ENCODE data around the gene KCNH4. TPM values are rescaled to one million over a fixed set of nuclear protein-coding genes. Genes with fewer than 3 reads are reported as not detected.

KCNH4 gene
- total and polyA plus RNA-seq, 4 donors: 0.01 TPM; not detected in 3

DNA sequence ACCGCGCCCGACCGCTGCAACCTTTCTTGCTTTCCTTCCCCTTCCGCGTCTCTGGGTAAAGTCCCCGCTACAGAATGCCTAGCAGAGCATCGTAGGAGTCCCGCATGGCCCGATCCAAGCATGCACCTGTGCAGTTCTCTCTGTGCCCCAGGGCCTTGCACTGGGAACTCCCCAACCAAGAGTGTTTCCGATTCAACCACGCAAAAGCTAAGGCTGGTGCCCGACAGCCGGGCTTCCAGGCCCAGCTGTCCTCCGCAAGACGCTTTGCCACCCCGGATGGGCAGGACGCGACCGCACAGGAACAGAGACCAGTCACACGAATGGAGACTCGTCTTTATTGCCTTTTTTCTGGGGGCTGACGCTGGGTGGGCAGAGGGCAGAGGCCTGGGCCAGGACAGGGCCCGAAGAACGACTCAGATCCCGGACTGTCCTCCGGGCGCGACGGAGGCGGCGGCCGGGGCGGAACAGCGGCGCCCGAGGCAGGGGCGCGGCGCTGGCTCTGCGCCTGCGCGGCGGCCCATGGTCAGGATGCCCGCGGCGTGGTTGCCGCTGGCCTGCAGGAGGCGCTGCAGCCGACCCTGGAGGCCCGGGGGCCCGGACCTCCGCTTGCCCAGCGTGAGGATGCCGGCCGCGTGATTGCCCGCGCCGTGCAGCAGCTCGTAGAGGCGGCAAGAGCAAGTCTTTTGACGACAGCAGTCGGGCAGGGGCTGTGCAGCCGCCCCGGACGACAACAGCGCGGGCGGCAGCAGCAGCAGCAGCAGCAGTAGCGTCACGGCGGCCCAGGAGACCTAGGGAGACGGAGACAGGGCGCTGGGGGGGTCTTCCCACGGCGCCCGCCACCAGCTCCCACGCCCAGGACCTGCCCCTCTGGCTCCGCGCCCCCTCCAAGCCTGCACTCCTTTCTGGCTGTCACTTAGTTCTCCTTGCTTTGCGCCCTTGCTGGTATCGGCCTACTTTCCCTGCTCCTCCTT lies 3.1 kb upstream of the KCNH4 start (continued):
- TF ChIP-seq REST (IDR thresholded peaks at IDR 0.05) (no peak), EGR1 (IDR thresholded peaks at IDR 0.05; ENCODE audit: low read depth in 2 of 2) (no peak), ATF3 (IDR thresholded peaks at IDR 0.05) (no peak), HNF4G (IDR thresholded peaks at IDR 0.05) (no peak)

DNA sequence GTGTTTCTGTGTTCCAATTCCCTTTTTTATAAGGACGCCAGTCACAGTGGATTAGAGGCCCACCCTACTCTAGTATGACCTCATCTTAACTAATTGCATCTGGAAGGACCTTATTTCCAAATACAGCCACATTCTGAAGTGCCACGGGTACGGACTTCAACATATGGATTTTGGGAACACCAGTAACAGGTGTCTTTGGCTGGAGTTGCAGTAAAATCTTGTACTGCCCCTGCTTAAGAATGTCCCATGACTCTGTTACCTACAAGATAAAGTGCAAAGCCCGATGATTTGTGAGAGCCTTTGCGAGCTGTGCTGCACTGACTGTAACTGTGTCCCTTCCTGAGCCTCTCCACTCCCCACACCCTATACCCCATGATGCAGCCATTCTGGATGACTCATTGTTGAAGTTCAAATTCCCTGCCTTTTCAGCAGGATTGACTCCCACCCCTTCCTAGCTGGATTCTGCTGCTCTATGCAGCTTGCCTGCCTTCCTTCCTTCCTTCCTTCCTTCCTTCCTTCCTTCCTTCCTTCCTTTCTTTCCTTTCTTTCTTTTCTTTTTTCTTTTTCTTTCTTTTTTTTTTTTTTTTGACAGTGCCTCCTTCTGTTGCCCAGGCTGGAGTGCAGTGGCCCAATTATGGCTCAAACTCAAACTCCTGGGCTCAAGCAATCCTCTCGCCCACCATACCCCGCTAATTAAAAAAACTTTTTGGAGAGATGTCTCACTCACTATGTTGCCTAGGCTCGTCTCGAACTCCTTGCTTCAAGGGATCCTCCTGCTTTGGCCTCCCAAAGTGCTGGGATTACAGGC lies 2.2 kb upstream of the KCNH4 start:
- no peak overlapping the region for H3K27ac ChIP-seq (ENCODE audit: low read depth in 1 of 2, low read length in 2 of 2)
- DNase-seq (ENCODE audit: low spot score): no peak
- no peaks in the 10 kb centered on the region for H3K36me3 ChIP-seq (ENCODE audit: control insufficient read depth in 4 of 4, insufficient read depth in 3 of 4, low read depth in 1 of 4, low read length in 3 of 4)
- peak overlapping the region in 1 of 2 donors; percentile 50 for H3K9ac ChIP-seq (ENCODE audit: low read depth in 1 of 2, low read length in 2 of 2)
- H3K9me3 ChIP-seq (ENCODE audit: control insufficient read depth in 4 of 4, low read length in 3 of 4): no peaks in the 10 kb centered on the region
- H3K4me1 ChIP-seq (ENCODE audit: control insufficient read depth in 4 of 4, insufficient read depth in 4 of 4, low read length in 3 of 4): peaks cover 6 to 31% (median 17%) of the 10 kb centered on the region in 4 donors
- WGBS: 74% methylated on average over 9 of the region's 9 CpGs
- TF ChIP-seq SP1 (IDR thresholded peaks at IDR 0.05) (no peak), GABPA (IDR thresholded peaks at IDR 0.05 in 1 of 2, conservative IDR thresholded peaks at IDR 0.05 in 1 of 2) (no peak), HNF4A (conservative IDR thresholded peaks at IDR 0.05) (no peak), EGR1 (IDR thresholded peaks at IDR 0.05; ENCODE audit: low read depth in 2 of 2) (no peak), NR2F2 (IDR thresholded peaks at IDR 0.05) (no peak), TAF1 (conservative IDR thresholded peaks at IDR 0.05) (no peak), FOXA1 (IDR thresholded peaks at IDR 0.05) (no peak), CTCF (IDR thresholded peaks at IDR 0.05; ENCODE audit: low read depth, low read length, missing input control) (no peak), HNF4G (IDR thresholded peaks at IDR 0.05) (no peak), YY1 (IDR thresholded peaks at IDR 0.05) (no peak), RAD21 (IDR thresholded peaks at IDR 0.05) (no peak), JUND (IDR thresholded peaks at IDR 0.05) (no peak), ZBTB33 (IDR thresholded peaks at IDR 0.05) (no peak), RXRA (IDR thresholded peaks at IDR 0.05) (no peak), ATF3 (IDR thresholded peaks at IDR 0.05) (no peak), REST (IDR thresholded peaks at IDR 0.05) (no peak)
- TF ChIP-seq, protein P1, sequence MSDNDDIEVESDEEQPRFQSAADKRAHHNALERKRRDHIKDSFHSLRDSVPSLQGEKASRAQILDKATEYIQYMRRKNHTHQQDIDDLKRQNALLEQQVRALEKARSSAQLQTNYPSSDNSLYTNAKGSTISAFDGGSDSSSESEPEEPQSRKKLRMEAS (IDR thresholded peaks at IDR 0.05): no peak
- H3K4me3 ChIP-seq (ENCODE audit: low read depth in 1 of 3, low read length in 3 of 3): peak overlapping the region; percentile 4 to 56 (median 45)
- peaks cover 0 to 3% (median 0%) of the 10 kb centered on the region in 4 donors for H3K27me3 ChIP-seq (ENCODE audit: control insufficient read depth in 4 of 4, insufficient read depth in 4 of 4, low read length in 3 of 4)
